Smooth muscle cell (in vitro differentiated cells): ENCODE data around the gene TOMM40. TPM values are rescaled to one million over a fixed set of nuclear protein-coding genes. Genes with fewer than 3 reads are reported as not detected.

ENCODE experiments used
- DNase-seq: peaks from one replicate; lab custom pipeline; 2025; ENCODE audit not compliant: unreplicated experiment; lab: John Stamatoyannopoulos, UW
- H2AFZ ChIP-seq: fragments of 200-600 bp; sonication (generic); 2 replicates; pipeline ENCODE4 v1.6.0; 2016; ENCODE audit warnings: antibody characterized with exemption, low read depth, mild to moderate bottlenecking
- H3F3A ChIP-seq: fragments of 200-600 bp; sonication (generic); 2 replicates; pipeline ENCODE4 v1.6.0; 2017; ENCODE audit warnings: antibody characterized with exemption, low read depth
- H3K27ac ChIP-seq: fragments of 200-600 bp; sonication (generic); 2 replicates; pipeline ENCODE4 v1.5.1; 2016; ENCODE audit warnings: low read depth, mild to moderate bottlenecking
- H3K27me3 ChIP-seq: fragments of 200-600 bp; sonication (generic); 2 replicates; pipeline ENCODE4 v1.6.1; 2016; ENCODE audit warnings: low read depth, mild to moderate bottlenecking
- H3K36me3 ChIP-seq: fragments of 200-600 bp; sonication (generic); 2 replicates; pipeline ENCODE4 v1.5.1; 2016; ENCODE audit warnings: low read depth
- H3K4me1 ChIP-seq: fragments of 200-600 bp; sonication (generic); 2 replicates; pipeline ENCODE4 v1.5.1; 2016; ENCODE audit warnings: low read depth
- H3K4me2 ChIP-seq: fragments of 200-600 bp; sonication (generic); 2 replicates; pipeline ENCODE4 v1.6.0; 2016; ENCODE audit warnings: mild to moderate bottlenecking
- H3K4me3 ChIP-seq: fragments of 200-600 bp; sonication (generic); 2 replicates; pipeline ENCODE4 v1.5.1; 2016; ENCODE audit warnings: mild to moderate bottlenecking
- H3K79me2 ChIP-seq: fragments of 200-600 bp; sonication (generic); 2 replicates; pipeline ENCODE4 v1.6.0; 2016; ENCODE audit warnings: low read depth, mild to moderate bottlenecking
- H3K9ac ChIP-seq: fragments of 200-600 bp; sonication (generic); 2 replicates; pipeline ENCODE4 v1.6.0; 2016; ENCODE audit warnings: low read depth
- H3K9me3 ChIP-seq: fragments of 200-600 bp; sonication (generic); replicated peaks from 2 replicates; pipeline ENCODE4 v1.5.1; 2016; ENCODE audit warnings: low read depth
- H4K20me1 ChIP-seq: fragments of 200-600 bp; sonication (generic); 2 replicates; pipeline ENCODE4 v1.6.0; 2016; ENCODE audit warnings: low read depth
- WGBS: methylation state at CpG from one replicate; pipeline ENCODE4 v1.1.7; 2016; ENCODE audit warnings: low lambda C conversion rate; 5-methylcytosine and 5-hydroxymethylcytosine counted together
- polyA plus RNA-seq: library from polyadenylated mRNA; unstranded; fragments of >200 nt; fragmentation: Nextera tagmentation; extraction: Ambion mirVana; gene quantifications from 2 replicates; pipeline ENCODE4 v1.2.1, GENCODE V29; 2016
- total RNA-seq: library from RNA; depleted of rRNA; stranded (reverse); fragments of >200 nt; gene quantifications from 2 replicates; pipeline ENCODE4 v1.2.3, GENCODE V29; 2014
- TF ChIP-seq, protein P1 (sequence below): fragments of 200-600 bp; sonication (generic); IDR thresholded peaks from 2 replicates; pipeline ENCODE4 v1.5.1; 2017; ENCODE audit warnings: borderline replicate concordance, mild to moderate bottlenecking, antibody characterized with exemption; ENCODE audit not compliant: insufficient read depth, poor library complexity, severe bottlenecking

Gene TOMM40
- total and polyA plus RNA-seq, 2 experiments from 2014 or later = 65.0 to 96.0 TPM

DNA sequence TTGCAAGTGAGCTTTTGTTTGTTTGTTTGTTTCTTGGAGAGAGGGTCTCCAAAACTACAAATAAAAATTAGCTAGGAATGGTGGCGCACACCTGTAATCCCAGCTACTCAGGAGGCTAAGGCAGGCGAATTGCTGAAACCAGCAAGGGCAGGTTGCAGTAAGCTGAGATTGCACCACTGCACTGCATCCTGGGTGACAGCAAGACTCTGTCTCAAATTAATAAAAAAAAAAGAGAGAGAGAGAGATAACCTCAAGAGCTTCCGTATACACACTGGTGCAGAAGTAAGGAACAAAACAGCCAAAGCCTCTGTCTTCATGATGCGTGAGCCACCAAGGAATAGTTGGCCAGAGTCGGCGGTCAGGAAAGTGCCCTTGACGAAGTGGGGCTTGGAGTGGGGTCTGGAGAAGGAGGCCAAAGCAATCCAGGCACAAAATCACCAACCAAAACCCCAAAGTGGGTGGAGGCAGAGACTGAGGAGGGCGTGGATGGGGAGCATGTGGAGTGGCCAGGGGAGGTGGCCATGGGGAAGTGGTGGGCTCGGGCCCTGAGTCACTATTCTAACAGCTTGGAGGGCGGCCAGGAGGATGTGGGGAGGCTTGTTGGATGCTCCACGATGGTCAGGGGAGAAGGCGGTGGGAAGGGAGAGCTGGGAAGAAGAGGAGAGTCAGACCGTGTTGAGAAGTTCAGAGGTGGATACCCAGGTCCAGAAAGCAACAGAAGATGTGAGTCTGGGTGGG is 21.2 kb upstream of the TOMM40 start:
- TF ChIP-seq, protein P1, sequence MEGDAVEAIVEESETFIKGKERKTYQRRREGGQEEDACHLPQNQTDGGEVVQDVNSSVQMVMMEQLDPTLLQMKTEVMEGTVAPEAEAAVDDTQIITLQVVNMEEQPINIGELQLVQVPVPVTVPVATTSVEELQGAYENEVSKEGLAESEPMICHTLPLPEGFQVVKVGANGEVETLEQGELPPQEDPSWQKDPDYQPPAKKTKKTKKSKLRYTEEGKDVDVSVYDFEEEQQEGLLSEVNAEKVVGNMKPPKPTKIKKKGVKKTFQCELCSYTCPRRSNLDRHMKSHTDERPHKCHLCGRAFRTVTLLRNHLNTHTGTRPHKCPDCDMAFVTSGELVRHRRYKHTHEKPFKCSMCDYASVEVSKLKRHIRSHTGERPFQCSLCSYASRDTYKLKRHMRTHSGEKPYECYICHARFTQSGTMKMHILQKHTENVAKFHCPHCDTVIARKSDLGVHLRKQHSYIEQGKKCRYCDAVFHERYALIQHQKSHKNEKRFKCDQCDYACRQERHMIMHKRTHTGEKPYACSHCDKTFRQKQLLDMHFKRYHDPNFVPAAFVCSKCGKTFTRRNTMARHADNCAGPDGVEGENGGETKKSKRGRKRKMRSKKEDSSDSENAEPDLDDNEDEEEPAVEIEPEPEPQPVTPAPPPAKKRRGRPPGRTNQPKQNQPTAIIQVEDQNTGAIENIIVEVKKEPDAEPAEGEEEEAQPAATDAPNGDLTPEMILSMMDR = no peak

DNA sequence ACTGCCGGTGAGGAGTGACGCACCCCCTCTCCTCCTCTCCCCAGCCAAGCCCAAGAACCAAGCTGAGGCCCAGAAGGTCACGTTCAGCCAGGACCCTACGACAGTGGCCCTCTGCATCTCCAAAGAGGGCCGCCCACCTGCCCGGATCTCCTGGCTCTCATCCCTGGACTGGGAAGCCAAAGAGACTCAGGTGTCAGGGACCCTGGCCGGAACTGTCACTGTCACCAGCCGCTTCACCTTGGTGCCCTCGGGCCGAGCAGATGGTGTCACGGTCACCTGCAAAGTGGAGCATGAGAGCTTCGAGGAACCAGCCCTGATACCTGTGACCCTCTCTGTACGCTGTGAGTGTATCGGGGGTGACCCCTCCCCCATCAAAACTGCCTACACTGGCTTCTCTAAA is 19.2 kb upstream of the TOMM40 start:
- DNase-seq = no peak
- no peaks in the 10 kb centered on the region for H3K9me3 ChIP-seq
- H3K4me3 ChIP-seq = no peak overlapping the region
- 97% methylated on average over 14 of the region's 14 CpGs for WGBS
- TF ChIP-seq, protein P1 = no peak
- no peak overlapping the region for H3K4me2 ChIP-seq
- H3K79me2 ChIP-seq = peaks cover 19% of the 10 kb centered on the region
- no peak overlapping the region for H2AFZ ChIP-seq
- no peaks in the 10 kb centered on the region for H3K27me3 ChIP-seq
- no peaks in the 10 kb centered on the region for H3K4me1 ChIP-seq
- H3K9ac ChIP-seq = no peak overlapping the region
- H3K27ac ChIP-seq = no peak overlapping the region
- peaks cover 14% of the 10 kb centered on the region for H3F3A ChIP-seq
- H3K36me3 ChIP-seq = peaks cover 5% of the 10 kb centered on the region
- peaks cover 45% of the 10 kb centered on the region for H4K20me1 ChIP-seq

More for the DNA sequence above, 21.2 kb upstream of the TOMM40 start:
- no peaks in the 10 kb centered on the region for H3K4me1 ChIP-seq
- H3K79me2 ChIP-seq = peaks cover 36% of the 10 kb centered on the region
- H3K9ac ChIP-seq = no peak overlapping the region
- H3F3A ChIP-seq = peaks cover 8% of the 10 kb centered on the region
- H3K4me2 ChIP-seq = no peak overlapping the region
- DNase-seq = no peak
- no peak overlapping the region for H2AFZ ChIP-seq
- H3K9me3 ChIP-seq = no peaks in the 10 kb centered on the region
- no peaks in the 10 kb centered on the region for H3K27me3 ChIP-seq
- H3K4me3 ChIP-seq = no peak overlapping the region
- 88% methylated on average over 13 of the region's 13 CpGs for whole genome bisulfite sequencing
- peaks cover 63% of the 10 kb centered on the region for H4K20me1 ChIP-seq
- H3K27ac ChIP-seq = peak overlapping the region; percentile 43
- peaks cover 5% of the 10 kb centered on the region for H3K36me3 ChIP-seq

DNA sequence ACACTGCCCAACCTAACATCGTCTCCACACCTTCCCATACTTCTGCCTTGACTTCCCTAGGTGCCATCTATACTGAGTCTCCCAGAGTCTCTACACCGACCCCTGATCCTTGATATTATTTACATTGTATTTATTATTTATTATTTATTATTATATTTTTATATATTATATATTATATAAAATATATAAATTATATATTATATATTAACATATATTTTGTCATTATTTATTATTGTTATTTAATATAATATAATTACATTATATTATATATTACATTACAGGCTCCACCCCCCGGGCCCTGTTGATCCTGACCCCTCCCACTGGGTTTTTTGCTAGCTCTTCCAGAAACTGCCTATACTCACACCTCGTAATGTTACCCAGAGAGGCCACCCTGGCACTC is 18.4 kb upstream of the TOMM40 start:
- H3K79me2 ChIP-seq = peaks cover 11% of the 10 kb centered on the region
- peaks cover 36% of the 10 kb centered on the region for H4K20me1 ChIP-seq
- no peaks in the 10 kb centered on the region for H3K27me3 ChIP-seq
- no peak overlapping the region for H2AFZ ChIP-seq
- WGBS = 99% methylated on average over 4 of the region's 4 CpGs
- peaks cover 14% of the 10 kb centered on the region for H3F3A ChIP-seq
- no peak overlapping the region for H3K4me2 ChIP-seq
- DNase-seq = no peak
- no peaks in the 10 kb centered on the region for H3K4me1 ChIP-seq
- peaks cover 5% of the 10 kb centered on the region for H3K36me3 ChIP-seq
- H3K4me3 ChIP-seq = no peak overlapping the region
- TF ChIP-seq, protein P1 = no peak
- no peaks in the 10 kb centered on the region for H3K9me3 ChIP-seq
- no peak overlapping the region for H3K27ac ChIP-seq
- no peak overlapping the region for H3K9ac ChIP-seq

DNA sequence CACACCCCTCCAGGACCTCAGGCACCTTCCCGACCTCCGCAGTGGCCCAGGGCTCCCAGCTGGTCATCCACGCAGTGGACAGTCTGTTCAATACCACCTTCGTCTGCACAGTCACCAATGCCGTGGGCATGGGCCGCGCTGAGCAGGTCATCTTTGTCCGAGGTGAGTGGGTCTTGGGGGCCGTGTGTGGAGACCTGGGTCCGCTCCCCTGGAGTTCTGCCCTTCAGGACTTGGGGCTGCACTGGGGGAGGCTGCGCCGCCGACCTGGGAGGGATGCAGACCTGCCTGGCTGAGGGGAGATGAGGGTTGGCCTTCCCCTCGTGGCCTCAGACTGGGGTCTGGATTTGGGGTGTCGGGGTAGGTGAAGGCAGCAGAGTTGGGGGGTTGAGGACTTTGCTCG is 16.7 kb upstream of the TOMM40 start:
- no peak overlapping the region for H3K4me2 ChIP-seq
- DNase-seq = no peak
- no peaks in the 10 kb centered on the region for H3K4me1 ChIP-seq
- WGBS = 94% methylated on average over 16 of the region's 16 CpGs
- no peak overlapping the region for H2AFZ ChIP-seq
- TF ChIP-seq, protein P1 = no peak
- peaks cover 5% of the 10 kb centered on the region for H3K36me3 ChIP-seq
- H3K4me3 ChIP-seq = no peak overlapping the region
- H3K27ac ChIP-seq = no peak overlapping the region
- no peaks in the 10 kb centered on the region for H3K27me3 ChIP-seq
- H3K79me2 ChIP-seq = peaks cover 3% of the 10 kb centered on the region
- H3K9ac ChIP-seq = no peak overlapping the region
- H3F3A ChIP-seq = peaks cover 14% of the 10 kb centered on the region
- H3K9me3 ChIP-seq = no peaks in the 10 kb centered on the region
- peaks cover 32% of the 10 kb centered on the region for H4K20me1 ChIP-seq
